Thymus (tissue), 11 donors: ENCODE measurements around the gene SFMBT1. TPM values are rescaled to one million over a fixed set of nuclear protein-coding genes. Genes with fewer than 3 reads are reported as not detected.
A peak's percentile ranks its signal among the peaks of the same experiment; 100 is the strongest.

Experiments
- DNase-seq, 9 donors: peaks; one replicate each; pipeline ENCODE4 v3.0.0-alpha.2; 2013; ENCODE audit warnings: low spot score in 9 of 9, low read depth in 6 of 9, missing footprints in 1 of 9
- H3K27ac ChIP-seq, 2 donors: one replicate each; pipeline ENCODE4 v1.5.1; 2013; ENCODE audit warnings: control low read depth in 1 of 2, low read depth in 1 of 2, low read length in 1 of 2, mild to moderate bottlenecking in 1 of 2, moderate library complexity in 1 of 2
- H3K27me3 ChIP-seq, 2 donors: one replicate each; pipeline ENCODE4 v1.5.1; 2013; ENCODE audit warnings: low read length in 1 of 2; ENCODE audit not compliant: control insufficient read depth in 2 of 2, insufficient read depth in 1 of 2
- H3K36me3 ChIP-seq, 2 donors: one replicate each; pipeline ENCODE4 v1.5.1; 2013; ENCODE audit warnings: low read length in 1 of 2, mild to moderate bottlenecking in 1 of 2, moderate library complexity in 1 of 2; ENCODE audit not compliant: control insufficient read depth in 2 of 2, insufficient read depth in 2 of 2
- H3K4me1 ChIP-seq, 2 donors: one replicate each; pipeline ENCODE4 v1.5.1; 2013; ENCODE audit warnings: low read length in 2 of 2; ENCODE audit not compliant: control insufficient read depth in 2 of 2, insufficient read depth in 2 of 2
- H3K4me3 ChIP-seq, 2 donors: one replicate each; pipeline ENCODE4 v1.5.1; 2013; ENCODE audit warnings: low read length in 2 of 2, control low read depth in 1 of 2, mild to moderate bottlenecking in 1 of 2
- H3K9me3 ChIP-seq, 2 donors: one replicate each; pipeline ENCODE4 v1.5.1; 2013; ENCODE audit warnings: low read length in 1 of 2, mild to moderate bottlenecking in 1 of 2; ENCODE audit not compliant: control insufficient read depth in 2 of 2, insufficient read depth in 1 of 2
- WGBS: extraction: QIAGEN DNeasy Blood & Tissue Kit; methylation state at CpG from one replicate; pipeline ENCODE4 v1.1.7; 2013; 5-methylcytosine and 5-hydroxymethylcytosine counted together
- polyA plus RNA-seq: library from polyadenylated mRNA; stranded (reverse); fragments of 200-250 nt; gene quantifications from one replicate; pipeline ENCODE4 v1.2.3, GENCODE V29; 2013
- total RNA-seq: library from RNA; stranded (reverse); fragments of 120-200 nt; gene quantifications from one replicate; pipeline ENCODE4 v1.2.4, GENCODE V29; 2013
- donor health status: healthy.

The SFMBT1 gene
- total and polyA plus RNA-seq, 2 donors: 6.2 to 6.4 TPM

GRCh38 chr3:53032609-53033008, 13.3 kb downstream of the SFMBT1 start:
- H3K27ac ChIP-seq: no peak overlapping the region
- peaks cover 4 to 7% of the 10 kb centered on the region in 2 donors for H3K4me1 ChIP-seq
- H3K9me3 ChIP-seq: no peaks in the 10 kb centered on the region
- no peak for DNase-seq
- no peak overlapping the region for H3K4me3 ChIP-seq
- no peaks in the 10 kb centered on the region for H3K27me3 ChIP-seq
- H3K36me3 ChIP-seq: no peaks in the 10 kb centered on the region

GRCh38 chr3:53030619-53031449, 15.0 kb downstream of the SFMBT1 start:
- no peaks in the 10 kb centered on the region for H3K9me3 ChIP-seq
- H3K4me3 ChIP-seq: no peak overlapping the region
- no peaks in the 10 kb centered on the region for H3K36me3 ChIP-seq
- no peak overlapping the region for H3K27ac ChIP-seq
- peak in 3 of 9 donors; percentile 23 to 56 (median 28) for DNase-seq
- 89% methylated on average over 4 of the region's 4 CpGs for WGBS
- H3K27me3 ChIP-seq: no peaks in the 10 kb centered on the region
- H3K4me1 ChIP-seq: peaks cover 4 to 5% of the 10 kb centered on the region in 2 donors

DNA sequence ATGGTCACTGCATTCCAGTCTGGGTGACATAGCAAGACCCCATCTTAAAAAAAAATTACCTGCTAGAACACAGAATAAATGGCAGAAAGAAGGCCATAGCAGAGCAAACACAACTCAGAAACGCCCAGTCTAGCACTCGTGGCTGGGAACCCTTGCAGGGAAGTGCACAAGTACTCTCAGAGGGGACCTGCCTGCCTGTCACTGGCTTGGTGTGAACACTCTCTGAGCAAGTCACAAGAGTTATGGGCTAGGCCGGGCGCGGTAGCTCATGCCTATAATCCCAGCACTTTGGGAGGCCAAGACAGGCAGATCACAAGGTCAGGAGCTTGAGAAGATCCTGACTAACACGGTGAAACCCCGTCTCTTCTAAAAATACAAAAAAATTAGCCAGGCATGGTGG, 17.2 kb downstream of the SFMBT1 start:
- Histone ChIP-seq H3K27ac (no peak overlapping the region), H3K4me1 (peaks cover 4 to 5% of the 10 kb centered on the region in 2 donors), H3K9me3 (no peaks in the 10 kb centered on the region), H3K27me3 (no peaks in the 10 kb centered on the region), H3K4me3 (no peak overlapping the region), H3K36me3 (no peaks in the 10 kb centered on the region)
- 99% methylated on average over 7 of the region's 7 CpGs for WGBS
- no peak for DNase-seq

- Histone ChIP-seq H3K9me3 (no peaks in the 10 kb centered on the region), H3K27me3 (no peaks in the 10 kb centered on the region), H3K36me3 (no peaks in the 10 kb centered on the region), H3K4me1 (peaks cover 4 to 5% of the 10 kb centered on the region in 2 donors), H3K4me3 (no peak overlapping the region), H3K27ac (no peak overlapping the region)
- WGBS: 98% methylated on average over 4 of the region's 4 CpGs
- no peak for DNase-seq
Measured at GRCh38 chr3:53027254-53027844, 18.5 kb downstream of the SFMBT1 start.

- no peak overlapping the region for H3K27ac ChIP-seq
- no peak overlapping the region for H3K4me3 ChIP-seq
- no peaks in the 10 kb centered on the region for H3K36me3 ChIP-seq
- WGBS: 84% methylated on average over 10 of the region's 10 CpGs
- no peaks in the 10 kb centered on the region for H3K27me3 ChIP-seq
- peak in 1 of 9 donors; percentile 11 for DNase-seq
- peaks cover 4 to 5% of the 10 kb centered on the region in 2 donors for H3K4me1 ChIP-seq
- H3K9me3 ChIP-seq: no peaks in the 10 kb centered on the region
Measured at GRCh38 chr3:53026382-53027162, 19.3 kb downstream of the SFMBT1 start.

GRCh38 chr3:53024315-53024714, 21.6 kb downstream of the SFMBT1 start:
- Histone ChIP-seq H3K4me3 (no peak overlapping the region), H3K4me1 (peaks cover 0 to 4% of the 10 kb centered on the region in 2 donors), H3K9me3 (no peaks in the 10 kb centered on the region), H3K27me3 (no peaks in the 10 kb centered on the region), H3K36me3 (no peaks in the 10 kb centered on the region), H3K27ac (no peak overlapping the region)
- no peak for DNase-seq
- 96% methylated on average over 6 of the region's 6 CpGs for WGBS

- peaks cover 0 to 4% of the 10 kb centered on the region in 2 donors for H3K4me1 ChIP-seq
- H3K9me3 ChIP-seq: no peaks in the 10 kb centered on the region
- no peak overlapping the region for H3K4me3 ChIP-seq
- no peaks in the 10 kb centered on the region for H3K27me3 ChIP-seq
- no peak overlapping the region for H3K27ac ChIP-seq
- peak in 1 of 9 donors; percentile 24 for DNase-seq
- no peaks in the 10 kb centered on the region for H3K36me3 ChIP-seq
- 74% methylated on average over 4 of the region's 4 CpGs for WGBS
Measured at GRCh38 chr3:53023072-53023823, 22.6 kb downstream of the SFMBT1 start.

- no peaks in the 10 kb centered on the region for H3K27me3 ChIP-seq
- 97% methylated on average over 3 of the region's 3 CpGs for WGBS
- H3K9me3 ChIP-seq: no peaks in the 10 kb centered on the region
- no peaks in the 10 kb centered on the region for H3K36me3 ChIP-seq
- DNase-seq: no peak
- no peak overlapping the region for H3K27ac ChIP-seq
- H3K4me3 ChIP-seq: no peak overlapping the region
- H3K4me1 ChIP-seq: peaks cover 0 to 4% of the 10 kb centered on the region in 2 donors
Measured at GRCh38 chr3:53022647-53023046, 23.2 kb downstream of the SFMBT1 start.
